COLO668 (cell line): Measurements from ENCODE around the gene TSHZ3.

Source experiments
- DNase-seq: peaks from one replicate; lab custom pipeline; 2025; ENCODE audit not compliant: unreplicated experiment; lab: John Stamatoyannopoulos, UW

Gene TSHZ3

DNA sequence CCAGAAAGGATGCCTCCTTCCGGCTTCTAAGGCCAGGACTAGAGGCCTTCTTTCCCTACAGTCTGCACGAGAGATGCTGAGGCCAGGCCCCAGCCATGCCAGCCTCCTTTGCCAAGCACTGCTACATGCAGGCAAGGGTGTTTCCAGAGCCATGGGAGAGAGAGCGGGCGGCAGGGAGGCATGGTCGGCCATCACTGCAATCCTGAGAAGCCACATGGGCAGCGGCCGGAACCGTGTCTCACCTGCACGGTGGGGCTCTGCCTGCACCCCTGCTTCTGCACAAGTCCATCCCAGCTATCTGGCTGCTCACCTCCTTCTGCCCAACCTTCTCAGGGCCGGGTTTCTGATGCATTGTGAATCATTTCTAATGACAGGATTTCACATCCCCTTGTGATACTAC is 35.1 kb downstream of the TSHZ3 start:
- no peak for DNase-seq

- no peak for DNase-seq
Observed at GRCh38 chr19:31313291-31314030, 35.8 kb downstream of the TSHZ3 start.

DNA sequence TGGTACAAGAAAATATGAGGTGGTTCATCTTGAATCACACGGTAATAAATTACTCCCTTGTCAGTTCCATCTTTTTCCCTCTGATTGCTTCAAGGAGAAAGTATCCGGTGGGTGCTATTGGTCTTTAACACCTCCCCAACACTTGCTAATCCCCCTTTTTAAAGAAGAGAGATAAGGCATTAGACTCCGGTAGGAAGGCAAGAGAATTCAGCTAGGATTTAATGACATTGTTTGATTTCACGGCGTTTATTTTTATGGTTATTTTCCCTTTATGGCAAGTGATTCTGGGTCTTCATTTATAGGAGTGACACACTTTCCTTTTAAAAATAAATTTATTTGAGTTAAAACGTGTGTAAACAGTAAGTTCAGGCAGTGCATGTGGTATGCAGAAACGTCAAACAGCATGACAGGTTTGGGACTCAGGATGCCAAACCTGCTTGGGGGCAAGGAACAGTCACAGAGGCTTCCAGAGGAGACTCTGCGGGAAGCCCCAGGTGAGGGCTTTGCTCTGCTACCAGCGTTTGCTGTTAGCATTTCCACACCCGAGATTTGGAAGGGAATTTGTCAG is 36.5 kb downstream of the TSHZ3 start:
- DNase-seq: no peak

DNA sequence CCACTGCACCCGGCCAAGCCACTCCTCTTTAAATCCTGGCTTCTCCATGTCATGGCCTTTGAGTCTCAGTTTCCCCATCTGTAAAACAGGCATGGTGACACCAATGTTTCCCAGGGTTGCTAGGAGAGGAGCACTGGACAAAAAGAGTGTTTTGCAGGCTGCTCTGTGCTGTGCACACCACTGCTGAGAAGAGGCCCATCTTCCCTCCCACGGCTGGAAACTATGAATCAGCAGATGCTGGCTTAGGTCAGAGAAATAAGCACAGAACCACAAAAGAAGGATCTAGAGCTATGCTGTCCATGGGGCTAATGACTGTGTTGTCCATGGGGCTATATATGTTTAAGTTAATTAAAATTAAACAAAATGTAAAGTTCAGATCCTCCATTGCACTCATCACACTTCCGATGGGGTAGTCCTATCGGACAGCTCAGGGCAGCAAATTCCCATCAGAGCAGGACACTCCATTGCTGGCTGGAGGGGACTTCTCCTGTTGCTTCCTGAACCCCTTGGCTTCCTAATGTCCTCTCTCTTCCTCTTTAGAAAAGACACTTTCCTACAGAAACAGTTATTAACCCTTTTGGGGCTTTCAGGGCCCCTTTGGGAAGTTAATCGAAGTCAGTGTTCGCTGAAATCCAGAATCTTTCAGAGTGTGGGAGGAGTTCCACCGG is 37.1 kb downstream of the TSHZ3 start:
- DNase-seq: no peak

GRCh38 chr19:31310432-31311133 is 38.7 kb downstream of the TSHZ3 start:
- no peak for DNase-seq

DNA sequence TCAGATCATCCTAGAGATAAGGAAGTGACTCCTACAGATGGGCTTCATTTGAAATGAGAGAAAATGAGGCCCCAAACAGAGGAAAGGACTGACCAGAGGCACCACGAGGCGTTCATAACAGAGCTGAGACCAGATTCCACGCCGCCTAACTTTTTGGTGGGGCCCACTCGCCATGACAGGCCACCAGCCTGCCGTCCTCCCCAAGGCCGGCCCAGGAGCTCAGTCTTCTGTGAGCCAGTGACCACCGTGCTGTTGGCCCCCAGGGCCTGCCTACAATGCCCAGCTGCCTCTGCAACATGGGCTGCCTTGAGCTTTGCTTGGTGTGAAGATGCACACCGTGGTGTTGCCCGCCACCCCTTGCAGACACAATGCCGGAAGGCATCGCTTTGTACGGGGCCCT is 40.5 kb downstream of the TSHZ3 start:
- no peak for DNase-seq

GRCh38 chr19:31307071-31307669 is 42.1 kb downstream of the TSHZ3 start:
- DNase-seq: no peak

DNA sequence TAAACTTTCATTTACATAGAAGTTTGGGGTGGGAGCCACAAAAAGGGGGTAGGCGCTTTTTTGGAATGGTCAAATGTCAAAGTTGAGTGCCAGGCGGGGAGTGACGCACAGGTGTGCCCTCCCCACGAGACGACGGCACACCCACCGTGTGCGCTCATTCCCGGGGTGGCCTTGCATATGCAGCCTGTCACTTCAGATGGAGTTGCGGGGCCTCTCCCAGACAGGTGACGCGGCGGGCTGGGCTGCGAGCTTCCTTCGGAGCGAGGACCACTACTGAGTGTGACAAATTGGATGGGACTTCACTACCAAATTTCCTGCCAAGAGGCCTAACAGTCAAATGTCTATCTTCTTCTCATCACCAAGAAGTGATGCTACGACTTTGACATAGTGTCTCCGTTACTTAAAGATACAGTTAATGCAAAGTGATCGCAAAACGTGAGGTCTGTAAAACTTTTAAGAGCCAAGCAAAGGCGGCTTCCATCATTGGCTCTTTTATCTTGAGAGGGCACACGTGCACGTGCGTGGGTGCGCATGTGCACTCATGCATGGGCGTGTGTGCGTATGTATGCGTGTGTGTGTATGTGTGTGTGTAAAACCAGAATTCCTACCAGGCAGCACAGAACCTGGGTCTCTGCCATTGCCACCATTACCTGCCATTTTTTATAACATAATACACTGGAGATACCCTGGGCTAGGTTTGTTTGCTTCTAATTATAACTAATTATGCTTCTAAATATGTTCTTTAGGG is 43.1 kb downstream of the TSHZ3 start:
- no peak for DNase-seq

DNA sequence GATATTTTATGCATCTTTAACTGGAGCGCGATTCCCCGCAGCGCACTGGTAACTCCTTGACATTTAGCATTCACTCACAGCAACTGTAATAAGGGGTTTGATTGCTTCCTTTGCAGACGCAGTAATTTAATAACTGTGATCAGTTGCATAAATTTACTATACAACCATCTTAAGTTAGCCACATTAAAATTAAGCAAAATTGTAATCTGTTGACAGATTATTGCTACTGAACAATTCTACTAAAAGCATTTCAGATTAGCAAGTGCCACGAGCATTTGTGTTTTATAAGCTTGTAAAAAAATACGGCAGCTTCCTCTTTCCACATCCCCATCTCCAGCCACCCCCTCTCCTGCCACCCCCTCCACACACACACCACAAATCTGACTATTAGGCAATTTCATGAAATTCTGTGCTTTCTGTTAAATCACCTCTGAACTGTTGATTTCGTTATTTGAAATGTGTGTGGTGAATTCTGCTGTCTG is 44.4 kb downstream of the TSHZ3 start:
- DNase-seq: no peak

GRCh38 chr19:31303262-31303815 is 45.9 kb downstream of the TSHZ3 start:
- DNase-seq: no peak

GRCh38 chr19:31301306-31301980 is 47.8 kb downstream of the TSHZ3 start:
- DNase-seq: no peak

DNA sequence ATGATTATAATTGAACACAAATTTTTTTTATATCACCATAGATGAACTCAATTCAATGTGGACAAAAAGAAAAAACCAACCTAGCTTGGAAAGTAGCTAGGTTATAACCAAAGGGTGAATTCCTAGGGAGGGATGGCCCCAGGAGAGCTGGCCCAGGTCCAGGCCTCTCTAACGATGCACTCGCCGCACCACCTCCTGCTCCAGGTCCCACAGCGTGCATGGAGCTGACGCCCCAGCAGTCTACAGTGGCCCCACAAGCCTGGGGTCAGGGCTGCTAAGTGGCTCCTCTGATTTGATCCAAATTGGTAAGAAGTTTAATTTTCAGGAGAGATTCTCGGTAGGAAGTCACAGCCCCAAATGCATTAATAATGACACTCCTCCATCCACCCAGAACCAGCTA is 48.8 kb downstream of the TSHZ3 start:
- no peak for DNase-seq

- no peak for DNase-seq
Observed at GRCh38 chr19:31299665-31300064, 49.6 kb downstream of the TSHZ3 start.

GRCh38 chr19:31297991-31298390 is 51.2 kb downstream of the TSHZ3 start:
- no peak for DNase-seq

GRCh38 chr19:31296741-31297390 is 52.4 kb downstream of the TSHZ3 start:
- DNase-seq: no peak

GRCh38 chr19:31294189-31294588 is 55.0 kb downstream of the TSHZ3 start:
- no peak for DNase-seq

DNA sequence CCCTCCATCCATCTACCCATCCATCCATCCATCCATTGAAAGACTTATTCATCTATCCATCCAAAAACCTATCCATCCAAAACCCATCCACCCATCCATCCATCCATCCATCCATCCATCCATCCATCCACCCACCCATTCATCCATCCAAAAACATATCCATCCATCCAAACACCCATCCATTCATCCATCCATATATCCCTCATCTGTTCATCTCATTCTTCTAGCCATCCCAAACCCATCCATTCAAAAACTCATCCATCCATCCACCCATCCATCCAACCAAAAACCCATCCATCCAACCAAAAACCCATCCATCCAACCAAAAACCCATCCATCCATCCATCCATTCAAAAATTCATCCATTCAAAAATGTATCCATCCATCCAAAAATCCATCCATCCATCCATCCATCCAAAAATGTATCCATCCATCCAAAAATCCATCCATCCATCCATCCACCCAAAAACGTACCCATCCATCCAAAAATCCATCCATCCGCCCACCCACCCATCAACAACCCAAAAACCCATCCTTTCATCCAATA is 56.5 kb downstream of the TSHZ3 start:
- DNase-seq: no peak

DNA sequence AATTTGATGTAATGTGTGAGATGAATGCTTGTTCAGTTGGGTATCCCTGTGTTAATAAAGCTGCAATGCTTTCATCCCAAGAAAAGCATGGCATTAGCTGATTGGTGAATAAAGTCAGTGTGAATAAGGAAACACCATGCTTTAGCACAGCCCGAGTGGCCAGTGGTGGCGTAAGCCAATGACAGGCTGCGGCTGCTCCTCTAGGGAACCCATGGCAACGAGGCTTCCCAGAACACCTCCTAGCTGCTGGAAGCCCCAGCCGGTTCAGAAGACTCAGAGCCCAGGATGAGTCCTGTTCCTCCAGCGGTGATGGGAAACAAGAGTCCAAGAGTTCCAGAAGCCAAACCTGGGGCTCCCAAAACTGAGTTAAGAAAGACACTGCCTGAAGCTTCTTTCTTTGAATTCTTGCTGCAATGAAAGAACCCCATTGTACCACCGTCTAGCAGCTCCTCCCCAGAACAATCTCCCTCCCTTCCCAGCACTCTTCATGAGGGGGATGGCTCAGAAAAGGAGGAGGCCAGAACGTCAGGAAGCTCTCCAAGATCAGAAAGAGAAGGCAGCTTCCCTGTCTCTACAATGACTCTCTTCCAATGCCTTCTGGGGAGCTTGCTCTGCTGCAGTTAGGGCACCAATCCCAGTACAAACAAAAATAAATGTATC is 58.2 kb downstream of the TSHZ3 start:
- no peak for DNase-seq
